WTC11 (cell line): Measurements from ENCODE around the gene MT1F. TPM values are rescaled to one million over a fixed set of nuclear protein-coding genes. Genes with fewer than 3 reads are reported as not detected.

Experiments used
- CTCF ChIP-seq: fragments of 200-600 bp; IDR thresholded peaks from 2 replicates; pipeline ENCODE4 v1.8.0; 2022; ENCODE audit warnings: antibody characterized with exemption
- FOXJ3 ChIP-seq: sonication (generic); formaldehyde crosslinking; IDR thresholded peaks from 2 replicates; pipeline ENCODE4 v1.9.0; 2021; ENCODE audit warnings: missing genetic modification reagents, mild to moderate bottlenecking, borderline replicate concordance
- GRHL2 ChIP-seq: fragments of 250-450 bp; sonication (Bioruptor Pico); IDR thresholded peaks from 2 replicates; pipeline ENCODE4 v1.8.0; 2022; ENCODE audit warnings: mild to moderate bottlenecking, moderate library complexity; ENCODE audit not compliant: insufficient replicate concordance, severe bottlenecking
- HMGA2 ChIP-seq: fragments of 250-450 bp; sonication (Bioruptor Pico); IDR thresholded peaks from 2 replicates; pipeline ENCODE4 v1.4.0; 2021; ENCODE audit warnings: mild to moderate bottlenecking, moderate library complexity
- NR3C1 ChIP-seq: sonication (generic); formaldehyde crosslinking; conservative IDR thresholded peaks from 2 replicates; pipeline ENCODE4 v1.8.1; 2023; ENCODE audit warnings: low read depth, mild to moderate bottlenecking, missing genetic modification reagents
- OVOL2 ChIP-seq: fragments of 250-450 bp; sonication (Bioruptor Pico); IDR thresholded peaks from 2 replicates; pipeline ENCODE4 v1.9.0; 2021; ENCODE audit warnings: mild to moderate bottlenecking, borderline replicate concordance
- PRDM15 ChIP-seq: sonication (generic); formaldehyde crosslinking; IDR thresholded peaks from 2 replicates; pipeline ENCODE4 v1.8.0; 2022; ENCODE audit warnings: missing genetic modification reagents
- SMAD4 ChIP-seq: sonication (generic); formaldehyde crosslinking; IDR thresholded peaks from 2 replicates; pipeline ENCODE4 v1.8.0; 2022; ENCODE audit warnings: mild to moderate bottlenecking, missing genetic modification reagents
- USF1 ChIP-seq: sonication (generic); formaldehyde crosslinking; IDR thresholded peaks from 2 replicates; pipeline ENCODE4 v1.8.0; 2022; ENCODE audit warnings: mild to moderate bottlenecking, missing genetic modification reagents
- ZBTB21 ChIP-seq: sonication (generic); formaldehyde crosslinking; IDR thresholded peaks from 2 replicates; pipeline ENCODE4 v1.8.1; 2023; ENCODE audit warnings: mild to moderate bottlenecking, missing genetic modification reagents, borderline replicate concordance
- ZNF219 ChIP-seq: sonication (generic); formaldehyde crosslinking; IDR thresholded peaks from 2 replicates; pipeline ENCODE4 v1.8.0; 2023; ENCODE audit warnings: missing genetic modification reagents, mild to moderate bottlenecking, borderline replicate concordance
- ZNF263 ChIP-seq: sonication (generic); formaldehyde crosslinking; IDR thresholded peaks from 2 replicates; pipeline ENCODE4 v1.8.1; 2022; ENCODE audit warnings: low read depth, mild to moderate bottlenecking, moderate library complexity, missing genetic modification reagents
- ZNF416 ChIP-seq: fragments of 250-450 bp; sonication (Bioruptor Pico); IDR thresholded peaks from 2 replicates; pipeline ENCODE4 v1.9.0; 2021; ENCODE audit warnings: mild to moderate bottlenecking, inconsistent platforms
- ZNF423 ChIP-seq: fragments of 250-450 bp; sonication (Bioruptor Pico); IDR thresholded peaks from 2 replicates; pipeline ENCODE4 v2.1.2; 2022; ENCODE audit warnings: mild to moderate bottlenecking, moderate library complexity
- total RNA-seq: library from RNA; stranded (reverse); gene quantifications from 3 replicates; pipeline ENCODE4 v1.2.3, GENCODE V29; 2021
- TF ChIP-seq, protein P1 (sequence below): fragments of 250-450 bp; sonication (Bioruptor Pico); conservative IDR thresholded peaks from 2 replicates; pipeline ENCODE4 v1.9.0; 2021; ENCODE audit warnings: mild to moderate bottlenecking
- TF ChIP-seq, protein P2 (sequence below): sonication (generic); formaldehyde crosslinking; IDR thresholded peaks from 2 replicates; pipeline ENCODE4 v1.8.1; 2023; ENCODE audit warnings: mild to moderate bottlenecking, missing genetic modification reagents
- TF ChIP-seq, protein P3 (sequence below): fragments of 250-450 bp; sonication (Bioruptor Pico); IDR thresholded peaks from 2 replicates; pipeline ENCODE4 v1.9.0; 2021; ENCODE audit warnings: mild to moderate bottlenecking, borderline replicate concordance
- TF ChIP-seq, protein P4 (sequence below): sonication (generic); formaldehyde crosslinking; IDR thresholded peaks from 2 replicates; pipeline ENCODE4 v1.8.0; 2022; ENCODE audit warnings: mild to moderate bottlenecking, missing genetic modification reagents

Gene MT1F
- total RNA-seq, 1 experiment from 2014 or later, result 58.2 TPM

GRCh38 chr16:56681939-56682702 is 24.4 kb downstream of the MT1F start, which contains the start of gene MT1X (continued):
- TF ChIP-seq, protein P1, sequence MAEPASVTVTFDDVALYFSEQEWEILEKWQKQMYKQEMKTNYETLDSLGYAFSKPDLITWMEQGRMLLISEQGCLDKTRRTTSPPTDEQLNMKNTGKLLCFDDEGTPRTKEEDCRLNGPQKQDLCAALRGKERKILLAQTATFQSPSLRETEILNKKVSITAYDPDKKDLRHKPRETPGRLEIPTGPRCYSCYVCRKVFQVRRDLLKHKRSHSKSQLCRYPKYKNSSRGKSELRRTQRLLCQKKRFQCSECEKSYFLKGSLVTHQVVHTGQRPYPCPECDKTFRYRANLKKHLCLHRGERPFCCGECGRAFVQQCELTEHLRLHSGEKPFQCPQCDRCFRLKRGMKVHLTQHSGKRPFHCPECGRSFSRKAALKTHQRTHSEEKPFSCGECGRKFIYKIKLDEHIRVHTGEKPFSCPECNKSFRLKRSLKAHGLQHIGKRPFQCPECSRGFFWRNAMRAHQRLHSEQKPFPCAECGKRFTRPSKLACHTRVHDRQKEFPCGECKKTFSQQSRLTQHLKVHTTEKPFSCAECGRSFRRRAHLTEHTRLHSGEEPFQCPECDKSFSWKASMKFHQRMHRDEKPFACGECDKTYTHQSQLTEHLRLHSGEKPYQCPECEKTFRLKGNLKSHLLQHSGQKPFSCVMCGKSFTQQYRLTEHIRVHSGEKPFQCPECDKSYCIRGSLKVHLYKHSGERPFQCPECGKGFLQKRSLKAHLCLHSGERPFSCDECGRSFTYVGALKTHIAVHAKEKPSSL (CRISPR knock-in tag), result no peak
- TF ChIP-seq FOXJ3 (CRISPR knock-in tag) (no peak), ZBTB21 (CRISPR knock-in tag) (no peak), ZNF263 (CRISPR knock-in tag) (no peak), PRDM15 (peak; percentile 54; the same call in 1 of the 2 replicates), ZNF416 (CRISPR knock-in tag) (no peak), CTCF (no peak), NR3C1 (CRISPR knock-in tag) (no peak), GRHL2 (no peak), ZNF423 (CRISPR knock-in tag) (no peak), HMGA2 (CRISPR knock-in tag) (no peak), SMAD4 (CRISPR knock-in tag) (no peak), ZNF219 (no peak), USF1 (peak; percentile 34; the same call in 1 of the 2 replicates), OVOL2 (no peak)
- TF ChIP-seq, protein P2, sequence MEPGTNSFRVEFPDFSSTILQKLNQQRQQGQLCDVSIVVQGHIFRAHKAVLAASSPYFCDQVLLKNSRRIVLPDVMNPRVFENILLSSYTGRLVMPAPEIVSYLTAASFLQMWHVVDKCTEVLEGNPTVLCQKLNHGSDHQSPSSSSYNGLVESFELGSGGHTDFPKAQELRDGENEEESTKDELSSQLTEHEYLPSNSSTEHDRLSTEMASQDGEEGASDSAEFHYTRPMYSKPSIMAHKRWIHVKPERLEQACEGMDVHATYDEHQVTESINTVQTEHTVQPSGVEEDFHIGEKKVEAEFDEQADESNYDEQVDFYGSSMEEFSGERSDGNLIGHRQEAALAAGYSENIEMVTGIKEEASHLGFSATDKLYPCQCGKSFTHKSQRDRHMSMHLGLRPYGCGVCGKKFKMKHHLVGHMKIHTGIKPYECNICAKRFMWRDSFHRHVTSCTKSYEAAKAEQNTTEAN (CRISPR knock-in tag), result no peak
- TF ChIP-seq, protein P3, sequence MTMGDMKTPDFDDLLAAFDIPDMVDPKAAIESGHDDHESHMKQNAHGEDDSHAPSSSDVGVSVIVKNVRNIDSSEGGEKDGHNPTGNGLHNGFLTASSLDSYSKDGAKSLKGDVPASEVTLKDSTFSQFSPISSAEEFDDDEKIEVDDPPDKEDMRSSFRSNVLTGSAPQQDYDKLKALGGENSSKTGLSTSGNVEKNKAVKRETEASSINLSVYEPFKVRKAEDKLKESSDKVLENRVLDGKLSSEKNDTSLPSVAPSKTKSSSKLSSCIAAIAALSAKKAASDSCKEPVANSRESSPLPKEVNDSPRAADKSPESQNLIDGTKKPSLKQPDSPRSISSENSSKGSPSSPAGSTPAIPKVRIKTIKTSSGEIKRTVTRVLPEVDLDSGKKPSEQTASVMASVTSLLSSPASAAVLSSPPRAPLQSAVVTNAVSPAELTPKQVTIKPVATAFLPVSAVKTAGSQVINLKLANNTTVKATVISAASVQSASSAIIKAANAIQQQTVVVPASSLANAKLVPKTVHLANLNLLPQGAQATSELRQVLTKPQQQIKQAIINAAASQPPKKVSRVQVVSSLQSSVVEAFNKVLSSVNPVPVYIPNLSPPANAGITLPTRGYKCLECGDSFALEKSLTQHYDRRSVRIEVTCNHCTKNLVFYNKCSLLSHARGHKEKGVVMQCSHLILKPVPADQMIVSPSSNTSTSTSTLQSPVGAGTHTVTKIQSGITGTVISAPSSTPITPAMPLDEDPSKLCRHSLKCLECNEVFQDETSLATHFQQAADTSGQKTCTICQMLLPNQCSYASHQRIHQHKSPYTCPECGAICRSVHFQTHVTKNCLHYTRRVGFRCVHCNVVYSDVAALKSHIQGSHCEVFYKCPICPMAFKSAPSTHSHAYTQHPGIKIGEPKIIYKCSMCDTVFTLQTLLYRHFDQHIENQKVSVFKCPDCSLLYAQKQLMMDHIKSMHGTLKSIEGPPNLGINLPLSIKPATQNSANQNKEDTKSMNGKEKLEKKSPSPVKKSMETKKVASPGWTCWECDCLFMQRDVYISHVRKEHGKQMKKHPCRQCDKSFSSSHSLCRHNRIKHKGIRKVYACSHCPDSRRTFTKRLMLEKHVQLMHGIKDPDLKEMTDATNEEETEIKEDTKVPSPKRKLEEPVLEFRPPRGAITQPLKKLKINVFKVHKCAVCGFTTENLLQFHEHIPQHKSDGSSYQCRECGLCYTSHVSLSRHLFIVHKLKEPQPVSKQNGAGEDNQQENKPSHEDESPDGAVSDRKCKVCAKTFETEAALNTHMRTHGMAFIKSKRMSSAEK (CRISPR knock-in tag), result no peak
- TF ChIP-seq, protein P4, sequence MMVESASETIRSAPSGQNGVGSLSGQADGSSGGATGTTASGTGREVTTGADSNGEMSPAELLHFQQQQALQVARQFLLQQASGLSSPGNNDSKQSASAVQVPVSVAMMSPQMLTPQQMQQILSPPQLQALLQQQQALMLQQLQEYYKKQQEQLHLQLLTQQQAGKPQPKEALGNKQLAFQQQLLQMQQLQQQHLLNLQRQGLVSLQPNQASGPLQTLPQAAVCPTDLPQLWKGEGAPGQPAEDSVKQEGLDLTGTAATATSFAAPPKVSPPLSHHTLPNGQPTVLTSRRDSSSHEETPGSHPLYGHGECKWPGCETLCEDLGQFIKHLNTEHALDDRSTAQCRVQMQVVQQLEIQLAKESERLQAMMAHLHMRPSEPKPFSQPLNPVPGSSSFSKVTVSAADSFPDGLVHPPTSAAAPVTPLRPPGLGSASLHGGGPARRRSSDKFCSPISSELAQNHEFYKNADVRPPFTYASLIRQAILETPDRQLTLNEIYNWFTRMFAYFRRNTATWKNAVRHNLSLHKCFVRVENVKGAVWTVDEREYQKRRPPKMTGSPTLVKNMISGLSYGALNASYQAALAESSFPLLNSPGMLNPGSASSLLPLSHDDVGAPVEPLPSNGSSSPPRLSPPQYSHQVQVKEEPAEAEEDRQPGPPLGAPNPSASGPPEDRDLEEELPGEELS (CRISPR knock-in tag), result no peak
